Neural crest cell (in vitro differentiated cells): ENCODE measurements around the gene DCX. TPM values are rescaled to one million over a fixed set of nuclear protein-coding genes. Genes with fewer than 3 reads are reported as not detected.

Source experiments
- DNase-seq: peaks from one replicate; pipeline ENCODE4 v3.0.0; 2021; ENCODE audit warnings: low read depth, mixed read lengths, low spot score
- H3K27ac Mint-ChIP-seq: one replicate; pipeline ENCODE4 v1.8.0; 2021; ENCODE audit warnings: mild to moderate bottlenecking, mixed read lengths; ENCODE audit not compliant: unreplicated experiment
- H3K27me3 Mint-ChIP-seq: 2 replicates; pipeline ENCODE4 v1.8.0; 2021; ENCODE audit warnings: low read depth, mild to moderate bottlenecking, mixed read lengths
- H3K36me3 Mint-ChIP-seq: 2 replicates; pipeline ENCODE4 v1.8.0; 2021; ENCODE audit warnings: low read depth, mild to moderate bottlenecking, mixed read lengths
- H3K4me1 Mint-ChIP-seq: 2 replicates; pipeline ENCODE4 v1.8.0; 2021; ENCODE audit warnings: mixed read lengths
- H3K4me3 Mint-ChIP-seq: one replicate; pipeline ENCODE4 v1.8.0; 2021; ENCODE audit warnings: mild to moderate bottlenecking, mixed read lengths
- H3K9me3 Mint-ChIP-seq: 2 replicates; pipeline ENCODE4 v1.8.0; 2021; ENCODE audit warnings: mixed read lengths
- total RNA-seq: library from RNA; stranded (reverse); gene quantifications from 2 replicates; pipeline ENCODE4 v1.2.1, GENCODE V29; 2021
- TF ChIP-seq, protein P1 (sequence below): fragments of 200-600 bp; sonication (generic); conservative IDR thresholded peaks from 2 replicates; pipeline ENCODE4 v1.5.0; 2021; ENCODE audit warnings: antibody characterized with exemption, mild to moderate bottlenecking

The DCX gene
- total RNA-seq, 1 donor from 2014 or later, result 80.8 TPM

GRCh38 chrX:111282991-111283390, 129.0 kb downstream of the DCX start:
- no peak overlapping the region for H3K4me3 Mint-ChIP-seq
- no peaks in the 10 kb centered on the region for H3K36me3 Mint-ChIP-seq
- H3K27ac Mint-ChIP-seq, result no peak overlapping the region
- no peak for DNase-seq
- TF ChIP-seq, protein P1, sequence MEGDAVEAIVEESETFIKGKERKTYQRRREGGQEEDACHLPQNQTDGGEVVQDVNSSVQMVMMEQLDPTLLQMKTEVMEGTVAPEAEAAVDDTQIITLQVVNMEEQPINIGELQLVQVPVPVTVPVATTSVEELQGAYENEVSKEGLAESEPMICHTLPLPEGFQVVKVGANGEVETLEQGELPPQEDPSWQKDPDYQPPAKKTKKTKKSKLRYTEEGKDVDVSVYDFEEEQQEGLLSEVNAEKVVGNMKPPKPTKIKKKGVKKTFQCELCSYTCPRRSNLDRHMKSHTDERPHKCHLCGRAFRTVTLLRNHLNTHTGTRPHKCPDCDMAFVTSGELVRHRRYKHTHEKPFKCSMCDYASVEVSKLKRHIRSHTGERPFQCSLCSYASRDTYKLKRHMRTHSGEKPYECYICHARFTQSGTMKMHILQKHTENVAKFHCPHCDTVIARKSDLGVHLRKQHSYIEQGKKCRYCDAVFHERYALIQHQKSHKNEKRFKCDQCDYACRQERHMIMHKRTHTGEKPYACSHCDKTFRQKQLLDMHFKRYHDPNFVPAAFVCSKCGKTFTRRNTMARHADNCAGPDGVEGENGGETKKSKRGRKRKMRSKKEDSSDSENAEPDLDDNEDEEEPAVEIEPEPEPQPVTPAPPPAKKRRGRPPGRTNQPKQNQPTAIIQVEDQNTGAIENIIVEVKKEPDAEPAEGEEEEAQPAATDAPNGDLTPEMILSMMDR, result no peak
- H3K4me1 Mint-ChIP-seq, result no peaks in the 10 kb centered on the region
- H3K9me3 Mint-ChIP-seq, result peaks cover 3% of the 10 kb centered on the region
- no peaks in the 10 kb centered on the region for H3K27me3 Mint-ChIP-seq

DNA sequence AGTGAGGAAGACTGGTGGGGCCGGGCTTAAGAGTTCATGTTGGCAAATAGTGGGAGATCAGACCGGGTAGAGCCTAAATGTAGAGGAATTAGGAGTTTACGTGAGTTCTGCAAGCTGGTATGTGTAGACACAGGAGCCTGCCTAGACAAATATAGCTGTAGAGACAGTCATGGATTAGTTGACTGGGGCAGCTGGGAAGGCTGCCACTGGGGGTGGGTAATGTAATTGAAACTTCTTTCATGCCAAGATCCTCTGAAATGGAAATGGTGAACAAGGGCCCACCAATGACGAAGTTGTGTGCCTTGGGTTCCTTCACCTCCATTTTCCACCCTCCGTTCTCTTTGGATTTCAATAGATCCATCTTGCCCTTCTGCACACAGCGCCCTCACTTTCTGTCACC, 129.9 kb downstream of the DCX start:
- no peaks in the 10 kb centered on the region for H3K9me3 Mint-ChIP-seq
- H3K27ac Mint-ChIP-seq, result no peak overlapping the region
- no peaks in the 10 kb centered on the region for H3K27me3 Mint-ChIP-seq
- no peaks in the 10 kb centered on the region for H3K36me3 Mint-ChIP-seq
- H3K4me3 Mint-ChIP-seq, result no peak overlapping the region
- no peaks in the 10 kb centered on the region for H3K4me1 Mint-ChIP-seq
- TF ChIP-seq, protein P1, result no peak
- DNase-seq, result no peak

- DNase-seq, result no peak
- Mint-ChIP-seq H3K4me1 (no peaks in the 10 kb centered on the region), H3K4me3 (no peak within 1 kb of the TSS), H3K36me3 (no peaks in the 10 kb centered on the region), H3K27me3 (no peaks in the 10 kb centered on the region), H3K9me3 (no peaks in the 10 kb centered on the region), H3K27ac (no peak within 1 kb of the TSS)
- TF ChIP-seq, protein P1, result no peak
Measured at GRCh38 chrX:111270339-111270738, 141.7 kb downstream of the DCX start, which contains the start of gene CAPN6. Gene CAPN6, minus strand, starts transcription at chrX:111270483. Its CDS starts 6,547 bp downstream, at chrX:111263936.

DNA sequence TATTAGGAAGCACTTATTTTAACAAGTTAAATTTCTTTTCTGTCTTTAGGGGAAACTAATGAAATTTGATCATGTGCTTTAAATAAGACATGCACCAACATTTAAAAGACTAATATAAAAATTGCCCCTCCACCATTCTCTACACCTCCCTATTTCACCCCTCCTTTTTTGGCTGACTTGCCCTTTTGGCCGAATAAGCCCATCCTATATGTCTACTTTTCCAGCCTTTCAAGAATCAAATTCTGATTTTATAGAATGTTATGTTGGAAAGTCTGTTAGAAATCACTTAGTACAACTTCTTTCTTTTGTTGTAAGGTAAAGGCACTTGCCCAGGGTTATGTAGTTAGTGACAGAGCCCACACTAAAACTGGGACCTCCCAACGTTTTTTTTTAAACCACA, 143.5 kb downstream of the DCX start:
- no peak overlapping the region for H3K4me3 Mint-ChIP-seq
- no peak for DNase-seq
- no peaks in the 10 kb centered on the region for H3K9me3 Mint-ChIP-seq
- H3K4me1 Mint-ChIP-seq, result peaks cover 9% of the 10 kb centered on the region
- no peaks in the 10 kb centered on the region for H3K36me3 Mint-ChIP-seq
- TF ChIP-seq, protein P1, result no peak
- H3K27ac Mint-ChIP-seq, result no peak overlapping the region
- no peaks in the 10 kb centered on the region for H3K27me3 Mint-ChIP-seq

DNA sequence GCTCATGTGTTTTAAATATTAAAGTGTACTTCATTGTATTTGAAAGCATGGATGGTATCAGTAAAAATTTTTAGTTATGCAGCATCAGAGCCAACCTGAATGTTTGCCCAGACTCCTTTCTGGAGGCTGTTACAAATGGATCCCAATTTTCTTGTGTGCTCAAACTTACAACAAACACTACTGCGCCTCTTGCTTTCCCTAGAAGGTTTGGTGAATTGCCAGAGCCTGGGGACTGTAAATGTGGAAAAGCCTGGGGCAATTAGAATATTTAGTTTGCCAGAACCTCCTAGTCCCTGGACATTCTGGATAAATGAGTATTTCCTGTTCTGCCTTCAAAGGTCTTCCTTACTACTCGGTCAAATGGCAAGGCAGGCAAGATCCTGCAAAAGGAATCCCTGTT, 146.5 kb downstream of the DCX start:
- Mint-ChIP-seq H3K27ac (no peak overlapping the region), H3K4me1 (peaks cover 16% of the 10 kb centered on the region), H3K4me3 (no peak overlapping the region), H3K36me3 (no peaks in the 10 kb centered on the region), H3K9me3 (peaks cover 3% of the 10 kb centered on the region), H3K27me3 (no peaks in the 10 kb centered on the region)
- TF ChIP-seq, protein P1, result no peak
- no peak for DNase-seq

DNA sequence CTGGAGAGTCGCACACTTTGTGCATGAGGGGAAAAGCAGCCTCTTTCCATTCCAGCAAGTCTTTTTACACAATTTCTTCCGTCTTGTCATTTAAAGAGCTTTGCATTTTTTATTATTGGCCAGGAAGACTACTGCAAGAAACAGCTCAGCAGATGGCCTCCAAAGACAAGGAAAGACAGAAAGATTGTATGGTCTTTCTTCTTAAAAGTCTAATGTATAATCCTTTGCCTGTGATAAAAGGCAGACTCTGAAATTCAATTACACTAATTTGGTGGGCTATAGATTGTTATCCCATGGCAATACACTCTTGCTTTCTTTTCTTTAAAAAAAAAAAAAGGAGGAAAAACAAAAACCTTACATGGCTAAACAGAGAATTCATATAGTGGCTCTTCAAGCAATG, 147.6 kb downstream of the DCX start:
- no peak for DNase-seq
- Mint-ChIP-seq H3K27ac (no peak overlapping the region), H3K27me3 (no peaks in the 10 kb centered on the region), H3K36me3 (no peaks in the 10 kb centered on the region), H3K4me1 (peaks cover 16% of the 10 kb centered on the region), H3K9me3 (peaks cover 3% of the 10 kb centered on the region), H3K4me3 (no peak overlapping the region)
- TF ChIP-seq, protein P1, result peak; percentile 12
